Astrocyte (in vitro differentiated cells and primary cell): ENCODE data around the gene DHX16.

Source experiments
- EZH2 ChIP-seq: IDR thresholded peaks from 2 replicates; pipeline ENCODE4 v1.6.1; 2012; ENCODE audit warnings: mild to moderate bottlenecking, low read length, inconsistent platforms; ENCODE audit not compliant: insufficient read depth
- TF ChIP-seq, protein P1 (sequence below): IDR thresholded peaks from 2 replicates; pipeline ENCODE4 v1.5.1; 2011; ENCODE audit warnings: low read depth, mild to moderate bottlenecking, inconsistent platforms, low read length, moderate library complexity; ENCODE audit not compliant: insufficient read depth

- TF ChIP-seq, protein P1, sequence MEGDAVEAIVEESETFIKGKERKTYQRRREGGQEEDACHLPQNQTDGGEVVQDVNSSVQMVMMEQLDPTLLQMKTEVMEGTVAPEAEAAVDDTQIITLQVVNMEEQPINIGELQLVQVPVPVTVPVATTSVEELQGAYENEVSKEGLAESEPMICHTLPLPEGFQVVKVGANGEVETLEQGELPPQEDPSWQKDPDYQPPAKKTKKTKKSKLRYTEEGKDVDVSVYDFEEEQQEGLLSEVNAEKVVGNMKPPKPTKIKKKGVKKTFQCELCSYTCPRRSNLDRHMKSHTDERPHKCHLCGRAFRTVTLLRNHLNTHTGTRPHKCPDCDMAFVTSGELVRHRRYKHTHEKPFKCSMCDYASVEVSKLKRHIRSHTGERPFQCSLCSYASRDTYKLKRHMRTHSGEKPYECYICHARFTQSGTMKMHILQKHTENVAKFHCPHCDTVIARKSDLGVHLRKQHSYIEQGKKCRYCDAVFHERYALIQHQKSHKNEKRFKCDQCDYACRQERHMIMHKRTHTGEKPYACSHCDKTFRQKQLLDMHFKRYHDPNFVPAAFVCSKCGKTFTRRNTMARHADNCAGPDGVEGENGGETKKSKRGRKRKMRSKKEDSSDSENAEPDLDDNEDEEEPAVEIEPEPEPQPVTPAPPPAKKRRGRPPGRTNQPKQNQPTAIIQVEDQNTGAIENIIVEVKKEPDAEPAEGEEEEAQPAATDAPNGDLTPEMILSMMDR, result no peak
- no peak for TF ChIP-seq EZH2
These were observed 11.2 kb upstream of the DHX16 start for GRCh38 chr6:30683980-30684338.
